ENCODE results near the gene C1QTNF4.

GRCh38 chr11:47642099-47642855, 48.1 kb upstream of the C1QTNF4 start, which contains the start of gene MTCH2:
- TF ChIP-seq CTCF (IDR thresholded peaks at IDR 0.05; ENCODE audit: insufficient read depth, low read length, poor library complexity, severe bottlenecking) (no peak), EZH2phosphoT487 (conservative IDR thresholded peaks at IDR 0.05; ENCODE audit: low read length) (no peak)

Data from SU-DHL-6 (cell line).